Small intestine (tissue), 7 donors: ENCODE data around the gene SLC43A3. TPM values are rescaled to one million over a fixed set of nuclear protein-coding genes. Genes with fewer than 3 reads are reported as not detected.

ENCODE experiments used
- DNase-seq, 2 donors: peaks; one replicate each; pipeline versions ENCODE4 v3.0.0 to v3.0.0-alpha.2; 2013
- FAIRE-seq: peaks from 2 replicates; lab custom pipeline; 2012; peaks lifted over from hg19 to GRCh38; lab: Jason Lieb, UNC
- H3K27ac ChIP-seq, 3 donors: one replicate each; pipeline ENCODE4 v1.5.1; 2013; ENCODE audit warnings: low read length in 2 of 3, mild to moderate bottlenecking in 2 of 3, control low read depth in 1 of 3, inconsistent platforms in 1 of 3, low read depth in 1 of 3, moderate library complexity in 1 of 3
- H3K27me3 ChIP-seq, 3 donors: one replicate each; pipeline ENCODE4 v1.6.1; 2013; ENCODE audit warnings: low read length in 3 of 3, inconsistent platforms in 1 of 3; ENCODE audit not compliant: control insufficient read depth in 3 of 3, insufficient read depth in 3 of 3
- H3K36me3 ChIP-seq, 3 donors: one replicate each; pipeline ENCODE4 v1.6.1; 2013; ENCODE audit warnings: low read length in 3 of 3, inconsistent platforms in 1 of 3, low read depth in 1 of 3, mild to moderate bottlenecking in 1 of 3, moderate library complexity in 1 of 3; ENCODE audit not compliant: control insufficient read depth in 3 of 3, insufficient read depth in 2 of 3
- H3K4me1 ChIP-seq, 3 donors: one replicate each; pipeline ENCODE4 v1.6.1; 2013; ENCODE audit warnings: low read length in 2 of 3, inconsistent platforms in 1 of 3, low read depth in 1 of 3, mild to moderate bottlenecking in 1 of 3, moderate library complexity in 1 of 3; ENCODE audit not compliant: control insufficient read depth in 3 of 3, insufficient read depth in 2 of 3
- H3K4me3 ChIP-seq, 3 donors: one replicate each; pipeline ENCODE4 v1.5.1; 2013; ENCODE audit warnings: low read length in 3 of 3, control low read depth in 1 of 3, inconsistent platforms in 1 of 3, low read depth in 1 of 3, mild to moderate bottlenecking in 1 of 3, moderate library complexity in 1 of 3
- H3K9me3 ChIP-seq, 2 donors: one replicate each; pipeline ENCODE4 v1.6.1; 2013; ENCODE audit warnings: low read depth in 1 of 2, low read length in 1 of 2; ENCODE audit not compliant: control insufficient read depth in 2 of 2, insufficient read depth in 1 of 2
- WGBS, 3 donors: extraction: QIAGEN DNeasy Blood & Tissue Kit; methylation state at CpG; one replicate each; pipeline ENCODE4 v1.1.7; 2013; 5-methylcytosine and 5-hydroxymethylcytosine counted together
- polyA plus RNA-seq, 4 donors: library from polyadenylated mRNA; stranded (reverse) in 3 of 4; unstranded in 1 of 4; fragments of 200-250 nt in 3 of 4; fragments of 120-200 nt in 1 of 4; gene quantifications; one replicate each; pipeline versions ENCODE4 v1.2.1 to v1.2.3, GENCODE V29; 2013
- donor health status: healthy with polysubstance abuse.
- donor health status: control.
- donor health status: control.
- donor health status: Bipolar disorder and iron deficiency.
- donor health status: healthy.

The SLC43A3 gene
- polyA plus RNA-seq, 4 donors = 2.4 to 13.8 (median 8.3) TPM

DNA sequence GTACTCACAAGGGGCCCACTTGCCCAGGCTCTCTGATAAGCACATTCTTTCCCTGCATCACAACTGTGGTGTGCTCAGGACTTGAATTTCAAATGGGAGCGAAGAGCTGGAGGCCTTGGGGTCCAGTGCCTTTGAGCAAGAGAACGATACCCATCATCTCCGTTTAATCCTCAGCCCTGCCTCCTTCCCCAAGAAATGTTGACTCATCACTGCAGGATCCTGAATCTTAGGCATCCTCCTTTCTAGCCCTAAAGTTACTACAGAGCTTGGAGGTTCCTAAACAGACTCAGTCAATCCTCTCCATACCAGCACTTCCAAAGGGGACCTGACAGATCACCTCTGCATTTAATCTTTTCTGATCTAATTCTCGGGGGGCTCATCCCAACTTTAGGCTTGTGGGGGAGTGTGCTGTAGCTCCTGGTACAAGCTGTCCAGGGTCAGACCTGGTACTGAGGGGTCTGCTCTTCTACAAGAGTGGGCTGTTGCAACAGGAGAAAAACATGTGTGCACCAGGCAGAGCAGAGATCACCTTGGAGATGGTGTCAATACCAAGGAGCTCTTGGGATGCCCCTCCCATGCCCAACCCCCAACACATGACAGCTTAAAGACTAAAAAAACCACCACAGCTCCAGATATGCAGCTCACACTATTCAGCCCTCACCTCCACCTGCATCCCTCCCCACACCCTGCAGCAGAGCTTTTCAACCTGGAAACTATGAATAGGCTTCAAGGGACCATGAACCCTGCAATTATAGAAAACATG, 32.5 kb downstream of the SLC43A3 start:
- no peaks in the 10 kb centered on the region for H3K4me1 ChIP-seq
- peaks cover 0 to 5% (median 0%) of the 10 kb centered on the region in 3 donors for H3K27me3 ChIP-seq
- DNase-seq (no peak), FAIRE-seq (no peak)
- no peaks in the 10 kb centered on the region for H3K9me3 ChIP-seq
- no peak overlapping the region for H3K4me3 ChIP-seq
- whole genome bisulfite sequencing, 3 donors = 72 to 78% (median 73%) methylated on average over 4 of the region's 4 CpGs
- no peaks in the 10 kb centered on the region for H3K36me3 ChIP-seq
- no peak overlapping the region for H3K27ac ChIP-seq

GRCh38 chr11:57392763-57393105, 34.2 kb downstream of the SLC43A3 start:
- H3K9me3 ChIP-seq = no peaks in the 10 kb centered on the region
- peaks cover 0 to 14% (median 0%) of the 10 kb centered on the region in 3 donors for H3K27me3 ChIP-seq
- FAIRE-seq (no peak), DNase-seq (no peak)
- WGBS, 3 donors = 79 to 83% (median 82%) methylated on average over 4 of the region's 4 CpGs
- H3K36me3 ChIP-seq = no peaks in the 10 kb centered on the region
- no peak overlapping the region for H3K4me3 ChIP-seq
- no peaks in the 10 kb centered on the region for H3K4me1 ChIP-seq
- H3K27ac ChIP-seq = no peak overlapping the region

DNA sequence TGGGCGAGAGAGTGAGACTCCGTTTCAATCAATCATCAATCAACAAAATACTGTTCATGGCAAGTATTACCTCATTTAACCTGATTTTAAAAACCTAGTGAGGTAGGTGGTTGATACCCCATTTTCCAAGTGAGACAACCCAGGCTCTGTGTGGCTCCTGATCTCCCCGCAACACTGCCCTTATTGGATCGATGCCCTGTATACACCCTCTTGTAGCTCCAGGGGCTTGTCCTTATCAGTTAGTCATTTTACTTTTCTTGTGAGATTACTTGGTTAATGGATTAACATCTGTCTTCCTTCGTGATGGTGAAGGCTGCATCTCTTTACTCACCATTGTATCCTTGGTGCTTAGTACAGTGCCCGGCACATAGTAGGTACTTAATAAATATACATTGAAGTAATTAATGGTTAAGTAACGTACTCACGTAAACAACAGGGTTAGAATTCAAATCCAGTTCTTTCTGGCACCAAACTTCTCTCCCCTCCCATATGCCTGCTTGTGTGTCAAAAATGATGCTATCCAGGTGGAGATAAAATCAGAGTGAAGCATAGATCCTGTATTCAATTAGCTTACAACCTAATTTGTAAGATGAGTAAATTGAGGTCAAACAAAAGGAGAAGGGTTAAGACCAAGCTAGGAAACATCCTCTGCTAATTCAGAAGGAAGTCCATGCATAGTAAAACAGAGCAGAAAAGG, 34.7 kb downstream of the SLC43A3 start:
- Histone ChIP-seq H3K4me3 (no peak overlapping the region), H3K4me1 (no peaks in the 10 kb centered on the region), H3K27ac (no peak overlapping the region), H3K36me3 (no peaks in the 10 kb centered on the region), H3K27me3 (peaks cover 0 to 14% (median 0%) of the 10 kb centered on the region in 3 donors), H3K9me3 (no peaks in the 10 kb centered on the region)
- WGBS, 3 donors = 80 to 88% (median 82%) methylated on average over 8 of the region's 8 CpGs
- no peak for FAIRE-seq
- DNase-seq = no peak

GRCh38 chr11:57391539-57391938, 35.4 kb downstream of the SLC43A3 start:
- H3K27me3 ChIP-seq = peaks cover 0 to 14% (median 0%) of the 10 kb centered on the region in 3 donors
- H3K27ac ChIP-seq = no peak overlapping the region
- no peaks in the 10 kb centered on the region for H3K36me3 ChIP-seq
- DNase-seq (no peak), FAIRE-seq (no peak)
- H3K4me1 ChIP-seq = no peaks in the 10 kb centered on the region
- H3K9me3 ChIP-seq = no peaks in the 10 kb centered on the region
- 57 to 80% (median 69%) methylated on average over 2 of the region's 2 CpGs for WGBS, 3 donors
- H3K4me3 ChIP-seq = no peak overlapping the region

- DNase-seq (no peak), FAIRE-seq (no peak)
- WGBS, 3 donors = 84 to 92% (median 91%) methylated on average over 3 of the region's 3 CpGs
- H3K36me3 ChIP-seq = no peaks in the 10 kb centered on the region
- H3K4me1 ChIP-seq = no peaks in the 10 kb centered on the region
- H3K4me3 ChIP-seq = no peak overlapping the region
- peaks cover 0 to 14% (median 0%) of the 10 kb centered on the region in 3 donors for H3K27me3 ChIP-seq
- no peak overlapping the region for H3K27ac ChIP-seq
- no peaks in the 10 kb centered on the region for H3K9me3 ChIP-seq
Measured at GRCh38 chr11:57391111-57391510, 35.8 kb downstream of the SLC43A3 start.

- Histone ChIP-seq H3K4me3 (no peak within 1 kb of the TSS), H3K27ac (no peak within 1 kb of the TSS), H3K27me3 (peaks cover 0 to 14% (median 0%) of the 10 kb centered on the region in 3 donors), H3K4me1 (no peaks in the 10 kb centered on the region), H3K36me3 (no peaks in the 10 kb centered on the region), H3K9me3 (no peaks in the 10 kb centered on the region)
- 67 to 74% (median 70%) methylated on average over 2 of the region's 2 CpGs for WGBS, 3 donors
- no peak for DNase-seq
- no peak for FAIRE-seq
Measured at GRCh38 chr11:57390535-57390934, 36.4 kb downstream of the SLC43A3 start, which contains the start of gene PRG2. Gene PRG2, minus strand, starts transcription at chr11:57390650. Its CDS starts 706 bp downstream, at chr11:57389944.

DNA sequence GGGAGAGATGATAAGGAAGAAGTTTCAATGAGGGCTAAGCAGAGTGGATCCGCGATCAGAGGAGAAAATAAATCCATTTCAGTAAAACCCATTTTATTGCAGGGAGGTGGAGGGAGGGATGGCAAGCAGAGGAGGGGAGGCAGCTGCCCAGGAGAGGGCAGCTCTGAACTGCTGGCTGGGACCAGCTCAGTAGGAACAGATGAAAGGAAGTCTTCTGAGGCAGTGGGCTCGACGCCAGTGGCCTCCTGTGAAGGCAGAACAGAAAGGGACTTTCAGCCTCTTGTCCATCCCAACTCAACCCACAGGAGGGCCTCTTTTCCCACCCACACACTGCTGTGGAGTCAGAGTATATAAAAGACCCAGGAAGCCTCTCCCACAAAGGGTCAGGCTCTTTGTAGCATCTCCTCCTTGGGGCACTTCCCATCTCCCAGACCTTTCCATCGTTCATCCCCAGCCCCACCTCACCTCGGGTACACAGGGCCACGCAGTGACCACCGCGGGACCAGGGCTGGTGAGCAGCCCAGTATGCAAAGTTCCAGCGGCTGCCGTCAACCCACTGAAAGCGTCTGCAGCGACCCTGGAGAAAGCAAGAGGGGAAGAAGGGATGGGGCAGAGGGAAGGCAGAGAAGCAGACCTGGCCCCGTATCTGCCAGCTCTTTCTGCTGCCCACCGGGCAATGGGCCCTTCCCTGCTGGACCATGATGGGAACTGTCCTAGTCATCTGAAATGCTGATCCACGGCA, 39.5 kb downstream of the SLC43A3 start:
- H3K27ac ChIP-seq = no peak overlapping the region
- no peak for FAIRE-seq
- WGBS, 3 donors = 72 to 80% (median 77%) methylated on average over 16 of the region's 16 CpGs
- DNase-seq = no peak
- H3K27me3 ChIP-seq = peaks cover 0 to 18% (median 0%) of the 10 kb centered on the region in 3 donors
- no peaks in the 10 kb centered on the region for H3K9me3 ChIP-seq
- H3K36me3 ChIP-seq = no peaks in the 10 kb centered on the region
- H3K4me3 ChIP-seq = no peak overlapping the region
- no peaks in the 10 kb centered on the region for H3K4me1 ChIP-seq
